Measurements from ENCODE around the gene PSEN2. TPM values are rescaled to one million over a fixed set of nuclear protein-coding genes. Genes with fewer than 3 reads are reported as not detected.
A peak's percentile ranks its signal among the peaks of the same experiment; 100 is the strongest.
"Not testable (repeated sequence)": the region's sequence is repeated elsewhere in the genome, so short reads cannot be mapped to it uniquely, and the experiment has no call there.

The PSEN2 gene
- total RNA-seq, 1 experiment from 2014 or later: 17.4 TPM

DNA sequence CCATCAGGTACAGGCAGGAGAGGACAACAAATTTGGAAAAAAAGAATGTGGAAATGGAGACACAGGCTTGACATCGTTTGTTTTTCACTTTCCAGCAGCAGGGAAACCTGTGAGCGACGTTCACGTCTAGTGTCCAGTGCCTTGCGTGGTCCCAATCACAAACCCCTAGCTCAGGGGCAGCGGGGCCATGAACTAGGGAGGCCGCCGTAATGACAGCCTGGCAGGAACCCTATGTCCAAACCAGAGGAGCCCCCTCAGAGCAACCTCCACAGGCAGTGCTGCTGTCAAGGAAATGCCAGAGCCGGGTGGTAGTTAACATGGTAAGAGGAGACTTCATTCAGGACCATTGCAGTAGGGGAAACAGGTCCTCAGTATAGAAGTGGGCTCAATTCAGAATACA lies 37.8 kb upstream of the PSEN2 start:
- H3K18ac ChIP-seq (ENCODE audit: insufficient read length, low read depth, low read length): no peak overlapping the region
- Mint-ChIP-seq H3K27ac (no peak overlapping the region), H3K9me3 (peaks cover 11 to 12% of the 10 kb centered on the region in 2 experiments), H3K36me3 (ENCODE audit: insufficient read depth in 1 of 3, low read depth in 3 of 3) (peaks cover 5 to 9% (median 7%) of the 10 kb centered on the region in 3 experiments; a peak in 5 of 7 replicates), H3K27me3 (ENCODE audit: low read depth) (peaks cover 2% of the 10 kb centered on the region), H3K4me1 (peaks cover 2 to 3% of the 10 kb centered on the region in 2 experiments), H3K4me3 (no peak overlapping the region)
- TF ChIP-seq, protein P1, sequence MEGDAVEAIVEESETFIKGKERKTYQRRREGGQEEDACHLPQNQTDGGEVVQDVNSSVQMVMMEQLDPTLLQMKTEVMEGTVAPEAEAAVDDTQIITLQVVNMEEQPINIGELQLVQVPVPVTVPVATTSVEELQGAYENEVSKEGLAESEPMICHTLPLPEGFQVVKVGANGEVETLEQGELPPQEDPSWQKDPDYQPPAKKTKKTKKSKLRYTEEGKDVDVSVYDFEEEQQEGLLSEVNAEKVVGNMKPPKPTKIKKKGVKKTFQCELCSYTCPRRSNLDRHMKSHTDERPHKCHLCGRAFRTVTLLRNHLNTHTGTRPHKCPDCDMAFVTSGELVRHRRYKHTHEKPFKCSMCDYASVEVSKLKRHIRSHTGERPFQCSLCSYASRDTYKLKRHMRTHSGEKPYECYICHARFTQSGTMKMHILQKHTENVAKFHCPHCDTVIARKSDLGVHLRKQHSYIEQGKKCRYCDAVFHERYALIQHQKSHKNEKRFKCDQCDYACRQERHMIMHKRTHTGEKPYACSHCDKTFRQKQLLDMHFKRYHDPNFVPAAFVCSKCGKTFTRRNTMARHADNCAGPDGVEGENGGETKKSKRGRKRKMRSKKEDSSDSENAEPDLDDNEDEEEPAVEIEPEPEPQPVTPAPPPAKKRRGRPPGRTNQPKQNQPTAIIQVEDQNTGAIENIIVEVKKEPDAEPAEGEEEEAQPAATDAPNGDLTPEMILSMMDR (conservative IDR thresholded peaks at IDR 0.05): no peak
- H3K4me2 ChIP-seq (ENCODE audit: insufficient read depth, insufficient read length, low read length): no peak overlapping the region
- H3K9ac ChIP-seq (ENCODE audit: extremely low read depth, insufficient read length, low read length): no peak overlapping the region
- H2BK5ac ChIP-seq (ENCODE audit: insufficient read length, low read length): no peak overlapping the region
- no peak overlapping the region for H2AK5ac ChIP-seq (ENCODE audit: insufficient read length, low read length)
- H4K91ac ChIP-seq (ENCODE audit: insufficient read length, low read depth, low read length): no peak overlapping the region
- H2BK120ac ChIP-seq (ENCODE audit: low read depth, low read length, poor library complexity, severe bottlenecking): no peak overlapping the region
- H3K79me2 ChIP-seq (ENCODE audit: insufficient read depth, low read length): no peaks in the 10 kb centered on the region
- no peak overlapping the region for H4K5ac ChIP-seq (ENCODE audit: insufficient read length, low read depth, low read length)
- H3K14ac ChIP-seq (ENCODE audit: insufficient read depth, low read length): no peak overlapping the region; the same call in 1 of the 2 replicates
- peak; percentile 15 for DNase-seq
- no peaks in the 10 kb centered on the region for H3K9me3 ChIP-seq (ENCODE audit: control insufficient read depth, low read depth, low read length)
- no peak overlapping the region for H3K23ac ChIP-seq (ENCODE audit: insufficient read length, low read depth, low read length)
- no peak overlapping the region for H2AFZ ChIP-seq (ENCODE audit: low read length)
- no peak overlapping the region for H3K4ac ChIP-seq (ENCODE audit: low read depth, low read length)
- no peak overlapping the region for H2BK15ac ChIP-seq (ENCODE audit: low read depth, low read length)
- H3K23me2 ChIP-seq (ENCODE audit: insufficient read length, low read depth, low read length, poor library complexity, severe bottlenecking): no peaks in the 10 kb centered on the region
- no peaks in the 10 kb centered on the region for H3K79me1 ChIP-seq (ENCODE audit: insufficient read depth, low read depth, low read length, poor library complexity, severe bottlenecking)
- no peak overlapping the region for H3T11ph ChIP-seq (ENCODE audit: low read length)
- H4K20me1 ChIP-seq (ENCODE audit: control insufficient read depth, insufficient read depth, insufficient read length): no peaks in the 10 kb centered on the region
- no peak overlapping the region for H3K27ac ChIP-seq (ENCODE audit: insufficient read length, low read depth, low read length)
- WGBS (ENCODE audit: extremely low coverage, insufficient read length, low lambda C conversion rate): no CpG with 5 or more reads among the region's 9 CpGs
- no peak overlapping the region for H3K56ac ChIP-seq (ENCODE audit: insufficient read length, low read depth, low read length)
- H2BK12ac ChIP-seq (ENCODE audit: insufficient read length, low read depth, low read length): no peak overlapping the region
- H4K8ac ChIP-seq (replicated peaks; ENCODE audit: insufficient read length, low read depth, low read length): no peak overlapping the region
- no peaks in the 10 kb centered on the region for H3K27me3 ChIP-seq (ENCODE audit: insufficient read depth, low read length)
- no peak overlapping the region for H2BK20ac ChIP-seq (ENCODE audit: low read depth, low read length, poor library complexity, severe bottlenecking)
- H3K4me1 ChIP-seq (ENCODE audit: insufficient read depth, low read length): no peaks in the 10 kb centered on the region

DNA sequence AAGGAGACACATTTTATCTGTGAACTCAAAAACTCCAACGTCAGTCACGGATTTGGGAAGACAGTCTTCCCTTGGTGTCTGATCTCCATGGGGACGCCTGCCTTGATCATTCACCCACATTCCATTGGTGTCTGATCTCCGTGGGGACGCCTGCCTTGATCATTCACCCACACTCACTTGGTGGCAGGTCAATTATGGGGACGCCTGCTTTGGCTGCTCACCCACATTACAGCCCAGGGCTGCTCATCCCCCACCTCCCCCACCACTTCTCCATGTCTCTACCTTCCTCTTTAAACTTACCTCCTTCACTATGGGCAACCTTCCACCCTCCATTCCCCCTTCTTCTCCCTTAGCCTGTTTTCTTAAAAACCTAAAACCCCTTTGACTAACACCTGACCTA lies 36.2 kb upstream of the PSEN2 start:
- H3K27ac Mint-ChIP-seq; H2BK20ac ChIP-seq (ENCODE audit: low read depth, low read length, poor library complexity, severe bottlenecking); H3K27ac ChIP-seq (ENCODE audit: insufficient read length, low read depth, low read length); H3K4me2 ChIP-seq (ENCODE audit: insufficient read depth, insufficient read length, low read length); H3T11ph ChIP-seq (ENCODE audit: low read length); H3K79me1 ChIP-seq (ENCODE audit: insufficient read depth, low read depth, low read length, poor library complexity, severe bottlenecking); H3K23ac ChIP-seq (ENCODE audit: insufficient read length, low read depth, low read length); H2AK5ac ChIP-seq (ENCODE audit: insufficient read length, low read length); H3K4me1 Mint-ChIP-seq; H3K79me2 ChIP-seq (ENCODE audit: insufficient read depth, low read length); H2BK120ac ChIP-seq (ENCODE audit: low read depth, low read length, poor library complexity, severe bottlenecking); H3K56ac ChIP-seq (ENCODE audit: insufficient read length, low read depth, low read length); H3K14ac ChIP-seq (ENCODE audit: insufficient read depth, low read length); H4K20me1 ChIP-seq (ENCODE audit: control insufficient read depth, insufficient read depth, insufficient read length); H2BK12ac ChIP-seq (ENCODE audit: insufficient read length, low read depth, low read length); H4K5ac ChIP-seq (ENCODE audit: insufficient read length, low read depth, low read length); H3K4ac ChIP-seq (ENCODE audit: low read depth, low read length); H3K36me3 Mint-ChIP-seq (ENCODE audit: insufficient read depth in 1 of 3, low read depth in 3 of 3); H3K4me1 ChIP-seq (ENCODE audit: insufficient read depth, low read length); H2BK5ac ChIP-seq (ENCODE audit: insufficient read length, low read length); H3K27me3 Mint-ChIP-seq (ENCODE audit: low read depth); H3K9me3 ChIP-seq (ENCODE audit: control insufficient read depth, low read depth, low read length); H4K91ac ChIP-seq (ENCODE audit: insufficient read length, low read depth, low read length); H2AFZ ChIP-seq (ENCODE audit: low read length); H2BK15ac ChIP-seq (ENCODE audit: low read depth, low read length); H3K27me3 ChIP-seq (ENCODE audit: insufficient read depth, low read length); H3K9ac ChIP-seq (ENCODE audit: extremely low read depth, insufficient read length, low read length); H3K18ac ChIP-seq (ENCODE audit: insufficient read length, low read depth, low read length); H4K8ac ChIP-seq (replicated peaks; ENCODE audit: insufficient read length, low read depth, low read length); H3K4me3 Mint-ChIP-seq; H3K23me2 ChIP-seq (ENCODE audit: insufficient read length, low read depth, low read length, poor library complexity, severe bottlenecking): not testable (repeated sequence)
- H3K9me3 Mint-ChIP-seq: peaks cover 11 to 12% of the 10 kb centered on the region in 2 experiments
- DNase-seq: peak; percentile 8
- WGBS (ENCODE audit: extremely low coverage, insufficient read length, low lambda C conversion rate): no CpG with 5 or more reads among the region's 6 CpGs
